Muscle layer of duodenum (tissue), 2 donors: ENCODE data around the gene MARCHF9.
A peak's percentile ranks its signal among the peaks of the same experiment; 100 is the strongest.

ENCODE experiments used
- H3K27ac ChIP-seq: one replicate; pipeline ENCODE4 v1.7.0; 2013; ENCODE audit warnings: mild to moderate bottlenecking, low read length
- H3K27me3 ChIP-seq: one replicate; pipeline ENCODE4 v1.7.0; 2013; ENCODE audit warnings: low read depth, mild to moderate bottlenecking, control low read depth, low read length
- H3K36me3 ChIP-seq, 2 donors: one replicate each; pipeline ENCODE4 v1.7.0; 2013; ENCODE audit warnings: low read length in 2 of 2, control low read depth in 1 of 2, mild to moderate bottlenecking in 1 of 2; ENCODE audit not compliant: insufficient read depth in 2 of 2, control insufficient read depth in 1 of 2
- H3K4me1 ChIP-seq, 2 donors: one replicate each; pipeline ENCODE4 v1.7.0; 2013; ENCODE audit warnings: low read length in 2 of 2, mild to moderate bottlenecking in 2 of 2, control low read depth in 1 of 2, moderate library complexity in 1 of 2; ENCODE audit not compliant: insufficient read depth in 2 of 2, control insufficient read depth in 1 of 2
- H3K4me3 ChIP-seq, 2 donors: one replicate each; pipeline ENCODE4 v1.7.0; 2013; ENCODE audit warnings: low read length in 2 of 2, low read depth in 1 of 2, mild to moderate bottlenecking in 1 of 2
- H3K9me3 ChIP-seq, 2 donors: one replicate each; pipeline ENCODE4 v1.7.0; 2013; ENCODE audit warnings: low read length in 2 of 2, control low read depth in 1 of 2, mild to moderate bottlenecking in 1 of 2; ENCODE audit not compliant: control insufficient read depth in 1 of 2
- donor health status: healthy.

MARCHF9 gene

DNA sequence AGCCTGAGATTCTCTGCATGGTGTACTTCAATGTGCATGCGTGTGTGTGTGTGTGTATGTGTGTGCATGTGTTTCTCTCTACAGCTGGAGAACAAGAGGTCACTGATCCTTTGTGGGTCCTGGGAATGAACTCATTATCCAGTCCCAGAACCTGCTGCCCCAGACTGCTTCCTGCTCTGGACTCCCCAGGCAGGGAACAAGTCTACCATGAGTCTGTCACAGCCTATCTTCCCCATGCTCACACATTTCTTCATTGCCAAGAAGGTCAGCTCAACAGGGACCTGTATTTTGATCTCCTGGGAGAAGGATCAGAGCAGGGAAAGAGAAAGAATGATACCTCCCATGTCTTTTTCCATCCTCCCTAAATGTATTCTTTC lies 13.5 kb upstream of the MARCHF9 start:
- no peaks in the 10 kb centered on the region for H3K9me3 ChIP-seq
- peaks cover 11 to 37% of the 10 kb centered on the region in 2 donors for H3K4me1 ChIP-seq
- peak overlapping the region; percentile 37 to 52 for H3K4me3 ChIP-seq
- H3K27ac ChIP-seq, result no peak overlapping the region
- H3K27me3 ChIP-seq, result peaks cover 23% of the 10 kb centered on the region
- peaks cover under 1% of the 10 kb centered on the region in 2 donors for H3K36me3 ChIP-seq

- H3K4me3 ChIP-seq, result peak overlapping the region; percentile 37 to 52
- H3K27ac ChIP-seq, result no peak overlapping the region
Measured at GRCh38 chr12:57741844-57742738, 12.8 kb upstream of the MARCHF9 start.

GRCh38 chr12:57743769-57744168 lies 11.1 kb upstream of the MARCHF9 start:
- Histone ChIP-seq H3K36me3 (peaks cover 12 to 23% of the 10 kb centered on the region in 2 donors), H3K4me3 (no peak overlapping the region), H3K9me3 (no peaks in the 10 kb centered on the region), H3K27me3 (peaks cover 15% of the 10 kb centered on the region), H3K4me1 (peaks cover 11 to 14% of the 10 kb centered on the region in 2 donors), H3K27ac (no peak overlapping the region)

More at GRCh38 chr12:57741844-57742738, 12.8 kb upstream of the MARCHF9 start:
- H3K36me3 ChIP-seq, result peaks cover 7 to 8% of the 10 kb centered on the region in 2 donors
- no peaks in the 10 kb centered on the region for H3K9me3 ChIP-seq
- H3K27me3 ChIP-seq, result peaks cover 17% of the 10 kb centered on the region
- H3K4me1 ChIP-seq, result peaks cover 11 to 31% of the 10 kb centered on the region in 2 donors

DNA sequence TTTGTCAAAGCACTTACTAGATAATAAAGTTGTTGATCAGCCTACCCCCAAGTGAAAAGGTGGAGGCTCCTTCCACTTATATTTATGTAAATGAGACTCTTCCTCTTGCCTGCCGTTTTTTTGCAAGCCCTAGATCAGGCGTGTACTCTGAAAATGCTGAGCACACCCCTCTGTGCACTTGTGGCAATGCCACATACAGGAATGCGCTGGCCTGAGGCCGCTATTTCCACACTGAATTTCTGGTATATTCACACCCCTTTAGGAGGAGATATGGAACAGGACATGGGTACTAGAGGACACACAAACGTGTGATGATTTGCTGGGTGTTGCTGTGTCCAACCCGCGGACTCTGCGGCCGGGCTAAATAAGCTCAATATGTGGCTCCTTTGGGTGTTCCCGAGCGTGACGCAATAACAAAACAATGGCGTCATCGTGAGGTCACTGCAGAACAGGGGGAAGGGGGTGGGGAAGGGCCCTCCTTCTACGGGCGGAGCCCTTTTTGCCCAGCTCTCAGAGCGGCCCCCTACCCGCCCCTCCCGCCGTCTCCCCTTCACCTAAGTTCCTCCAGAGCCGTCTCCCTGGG lies 10.6 kb upstream of the MARCHF9 start:
- Histone ChIP-seq H3K4me1 (peaks cover 9 to 11% of the 10 kb centered on the region in 2 donors), H3K4me3 (peak overlapping the region; percentile 80 to 88), H3K27me3 (peaks cover 10% of the 10 kb centered on the region), H3K9me3 (no peaks in the 10 kb centered on the region), H3K36me3 (peaks cover 17 to 28% of the 10 kb centered on the region in 2 donors), H3K27ac (peak overlapping the region; percentile 98)

DNA sequence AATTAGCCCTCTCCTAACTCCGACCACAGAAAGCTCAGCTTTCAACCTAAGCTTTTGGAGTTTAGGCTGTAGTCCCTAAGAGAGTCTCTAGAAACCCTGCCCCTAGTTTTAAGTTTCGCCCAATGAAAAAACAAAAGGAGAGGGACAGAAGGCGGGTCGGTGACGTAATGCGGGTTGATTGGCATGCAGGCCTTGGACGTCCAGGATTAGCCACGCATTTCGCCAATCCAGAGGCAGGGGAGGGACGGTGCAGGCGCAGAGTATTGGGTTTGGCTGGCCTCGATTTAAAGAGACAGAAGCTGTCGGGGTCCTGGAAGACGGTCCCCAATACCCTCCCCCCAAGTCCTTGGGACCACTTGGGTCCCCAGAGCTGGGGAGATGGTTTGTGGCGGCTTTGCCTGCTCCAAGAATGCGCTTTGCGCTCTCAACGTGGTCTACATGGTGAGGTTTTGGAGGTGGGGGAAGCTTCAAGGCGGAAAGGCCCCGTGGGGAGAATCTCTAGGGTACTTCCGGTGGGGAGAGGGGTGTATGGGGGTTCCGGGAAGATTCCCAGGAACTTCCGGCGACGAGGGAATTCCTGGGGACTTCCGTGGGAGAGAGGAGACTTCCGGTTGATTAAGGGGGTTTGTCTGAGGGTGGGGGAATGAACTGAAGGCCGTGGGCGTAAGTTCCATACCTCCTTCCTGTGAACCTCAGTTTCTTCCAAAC lies 10.0 kb upstream of the MARCHF9 start, which contains the start of gene TSPAN31:
TSPAN31 (plus strand) TSS at position 263 of the 708 bp plus-strand sequence; CDS start at position 379, 116 bp downstream.
- Histone ChIP-seq H3K9me3 (no peaks in the 10 kb centered on the region), H3K4me1 (peaks cover 7 to 11% of the 10 kb centered on the region in 2 donors), H3K27me3 (peaks cover 5% of the 10 kb centered on the region), H3K4me3 (peak within 1 kb of the TSS; percentile 80 to 88), H3K27ac (peak within 1 kb of the TSS; percentile 98), H3K36me3 (peaks cover 19 to 28% of the 10 kb centered on the region in 2 donors)

GRCh38 chr12:57745485-57745881 lies 9.4 kb upstream of the MARCHF9 start:
- Histone ChIP-seq H3K4me1 (peaks cover 7 to 11% of the 10 kb centered on the region in 2 donors), H3K4me3 (peak overlapping the region; percentile 80 to 88), H3K27me3 (peaks cover 5% of the 10 kb centered on the region), H3K9me3 (no peaks in the 10 kb centered on the region), H3K27ac (peak overlapping the region; percentile 98), H3K36me3 (peaks cover 19 to 33% of the 10 kb centered on the region in 2 donors)

DNA sequence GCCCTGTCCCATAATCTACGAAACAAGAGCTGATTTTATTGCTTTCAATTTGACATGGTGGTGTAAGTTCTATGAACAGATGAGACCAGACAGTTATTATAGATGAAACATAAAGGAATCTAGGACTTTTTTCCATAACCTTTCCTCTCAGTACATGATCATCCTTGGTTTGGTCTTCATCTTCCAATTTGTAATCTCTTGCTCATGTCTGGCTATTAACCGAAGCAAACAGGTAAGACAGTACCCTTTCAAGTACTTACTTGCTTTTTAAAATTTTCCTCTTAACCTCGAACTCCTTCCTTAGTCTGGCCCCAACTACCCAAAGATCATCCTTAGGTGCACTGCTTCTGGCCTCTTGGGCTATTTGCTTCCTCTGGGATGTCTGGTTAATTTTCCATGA lies 8.9 kb upstream of the MARCHF9 start:
- H3K27ac ChIP-seq, result no peak overlapping the region
- peaks cover 5% of the 10 kb centered on the region for H3K27me3 ChIP-seq
- peak overlapping the region; percentile 80 to 88 for H3K4me3 ChIP-seq
- peaks cover 19 to 36% of the 10 kb centered on the region in 2 donors for H3K36me3 ChIP-seq
- H3K4me1 ChIP-seq, result peaks cover 12 to 13% of the 10 kb centered on the region in 2 donors
- H3K9me3 ChIP-seq, result no peaks in the 10 kb centered on the region

DNA sequence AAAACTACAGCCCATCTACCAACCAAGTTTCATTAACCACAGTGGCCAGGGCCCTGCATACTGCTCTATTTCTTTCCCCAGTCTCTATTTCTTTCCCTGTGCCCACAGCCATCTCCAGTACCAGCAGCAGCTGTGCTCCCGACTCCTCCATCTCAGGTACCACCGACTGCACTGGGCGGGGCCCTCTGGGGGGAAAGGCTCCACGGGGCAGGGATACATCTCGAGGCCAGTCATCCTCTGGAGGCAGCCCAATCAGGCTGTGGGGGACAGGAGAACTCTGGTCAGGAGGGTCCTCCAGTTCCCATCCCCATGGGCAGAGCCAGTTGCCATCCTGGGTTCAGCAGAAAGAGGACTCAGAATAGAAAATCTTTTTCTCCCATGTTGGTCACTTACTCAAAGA lies 5.8 kb upstream of the MARCHF9 start:
- Histone ChIP-seq H3K9me3 (no peaks in the 10 kb centered on the region), H3K36me3 (peaks cover 19 to 39% of the 10 kb centered on the region in 2 donors), H3K4me1 (peaks cover 22 to 25% of the 10 kb centered on the region in 2 donors), H3K27ac (no peak overlapping the region), H3K4me3 (no peak overlapping the region), H3K27me3 (no peaks in the 10 kb centered on the region)

- Histone ChIP-seq H3K27ac (peak overlapping the region; percentile 90), H3K36me3 (peaks cover 19 to 39% of the 10 kb centered on the region in 2 donors), H3K9me3 (no peaks in the 10 kb centered on the region), H3K27me3 (no peaks in the 10 kb centered on the region), H3K4me1 (peaks cover 21 to 29% of the 10 kb centered on the region in 2 donors), H3K4me3 (peak overlapping the region; percentile 83 to 91)
Measured at GRCh38 chr12:57750561-57751431, 4.1 kb upstream of the MARCHF9 start.

DNA sequence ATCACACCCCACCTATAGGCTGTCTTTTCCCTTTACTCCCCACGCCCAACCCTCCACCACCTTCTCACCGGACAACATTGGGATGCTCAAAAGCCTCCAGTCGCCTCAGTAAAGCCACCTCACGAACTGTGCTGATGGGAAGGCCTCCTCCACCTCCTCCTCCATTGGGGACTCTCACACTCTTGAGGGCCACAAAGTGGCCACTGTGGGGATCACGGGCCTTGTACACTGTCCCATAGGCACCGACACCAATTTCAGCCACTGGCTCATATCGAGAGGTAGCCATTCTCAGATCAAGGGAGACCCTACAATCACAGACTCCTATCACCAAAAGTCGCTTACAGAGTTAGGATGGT lies 3.5 kb upstream of the MARCHF9 start:
- H3K27ac ChIP-seq, result peak overlapping the region; percentile 90
- H3K36me3 ChIP-seq, result peaks cover 19 to 38% of the 10 kb centered on the region in 2 donors
- H3K27me3 ChIP-seq, result no peaks in the 10 kb centered on the region
- peaks cover 16 to 32% of the 10 kb centered on the region in 2 donors for H3K4me1 ChIP-seq
- H3K4me3 ChIP-seq, result peak overlapping the region; percentile 83 to 91
- no peaks in the 10 kb centered on the region for H3K9me3 ChIP-seq
